Fibroblast of lung (primary cell): Measurements from ENCODE around the gene MTHFD2.

Source experiments
- EZH2 ChIP-seq: IDR thresholded peaks from 2 replicates; pipeline ENCODE4 v1.5.1; 2012; ENCODE audit warnings: low read length, control low read depth, mild to moderate bottlenecking; ENCODE audit errors: missing control alignments
- TF ChIP-seq, protein P1 (sequence below), 2 donors: IDR thresholded peaks in 1 of 2; conservative IDR thresholded peaks in 1 of 2; 1 replicate in 1 of 2; 2 replicates in 1 of 2; pipeline ENCODE4 v1.5.1; 2011 to 2012; ENCODE audit warnings: low read length in 2 of 2, control low read depth in 1 of 2, inconsistent platforms in 1 of 2, low read depth in 1 of 2, mild to moderate bottlenecking in 1 of 2

DNA sequence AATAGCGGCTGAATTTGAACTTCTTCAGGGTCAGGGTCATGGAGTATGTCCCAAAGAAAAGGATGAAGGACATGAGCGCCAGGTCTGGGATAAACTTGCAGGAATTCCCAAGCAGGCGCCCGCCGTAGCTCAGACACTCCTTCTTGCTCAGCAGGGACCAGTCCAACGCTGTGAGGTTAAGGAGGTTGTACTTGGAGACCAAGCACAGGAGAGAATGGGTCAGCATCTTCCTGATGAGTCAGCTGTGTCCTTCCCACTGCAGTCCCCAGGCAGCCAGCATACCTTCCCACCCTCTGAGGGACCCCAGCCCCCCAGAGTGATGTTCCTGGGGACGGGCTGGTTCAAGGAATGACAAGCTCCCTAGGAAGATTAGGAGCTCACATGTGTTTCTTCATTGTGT is 40.9 kb downstream of the MTHFD2 start:
- TF ChIP-seq, protein P1, sequence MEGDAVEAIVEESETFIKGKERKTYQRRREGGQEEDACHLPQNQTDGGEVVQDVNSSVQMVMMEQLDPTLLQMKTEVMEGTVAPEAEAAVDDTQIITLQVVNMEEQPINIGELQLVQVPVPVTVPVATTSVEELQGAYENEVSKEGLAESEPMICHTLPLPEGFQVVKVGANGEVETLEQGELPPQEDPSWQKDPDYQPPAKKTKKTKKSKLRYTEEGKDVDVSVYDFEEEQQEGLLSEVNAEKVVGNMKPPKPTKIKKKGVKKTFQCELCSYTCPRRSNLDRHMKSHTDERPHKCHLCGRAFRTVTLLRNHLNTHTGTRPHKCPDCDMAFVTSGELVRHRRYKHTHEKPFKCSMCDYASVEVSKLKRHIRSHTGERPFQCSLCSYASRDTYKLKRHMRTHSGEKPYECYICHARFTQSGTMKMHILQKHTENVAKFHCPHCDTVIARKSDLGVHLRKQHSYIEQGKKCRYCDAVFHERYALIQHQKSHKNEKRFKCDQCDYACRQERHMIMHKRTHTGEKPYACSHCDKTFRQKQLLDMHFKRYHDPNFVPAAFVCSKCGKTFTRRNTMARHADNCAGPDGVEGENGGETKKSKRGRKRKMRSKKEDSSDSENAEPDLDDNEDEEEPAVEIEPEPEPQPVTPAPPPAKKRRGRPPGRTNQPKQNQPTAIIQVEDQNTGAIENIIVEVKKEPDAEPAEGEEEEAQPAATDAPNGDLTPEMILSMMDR (conservative IDR thresholded peaks at IDR 0.05 in 1 of 2, IDR thresholded peaks at IDR 0.05 in 1 of 2; ENCODE audit: low read depth in 1 of 2, low read length in 2 of 2) = no peak
- TF ChIP-seq EZH2 = no peak
